Measurements from ENCODE around the gene UBE3C. TPM values are rescaled to one million over a fixed set of nuclear protein-coding genes. Genes with fewer than 3 reads are reported as not detected.

Gene UBE3C
- total RNA-seq, 1 donor from 2014 or later, result 54.2 TPM

GRCh38 chr7:157205438-157205837 lies 66.7 kb downstream of the UBE3C start:
- Mint-ChIP-seq H3K4me1 (ENCODE audit: unreplicated experiment) (peaks cover 15% of the 10 kb centered on the region), H3K9me3 (ENCODE audit: unreplicated experiment) (no peaks in the 10 kb centered on the region), H3K4me3 (ENCODE audit: unreplicated experiment) (no peak overlapping the region), H3K36me3 (ENCODE audit: low read depth, unreplicated experiment) (peaks cover 4% of the 10 kb centered on the region), H3K27me3 (ENCODE audit: unreplicated experiment) (no peaks in the 10 kb centered on the region), H3K27ac (ENCODE audit: unreplicated experiment) (no peak overlapping the region)
- TF ChIP-seq CTCF (IDR thresholded peaks at IDR 0.05; ENCODE audit: unreplicated experiment), result no peak
- DNase-seq (ENCODE audit: low spot score), result no peak

DNA sequence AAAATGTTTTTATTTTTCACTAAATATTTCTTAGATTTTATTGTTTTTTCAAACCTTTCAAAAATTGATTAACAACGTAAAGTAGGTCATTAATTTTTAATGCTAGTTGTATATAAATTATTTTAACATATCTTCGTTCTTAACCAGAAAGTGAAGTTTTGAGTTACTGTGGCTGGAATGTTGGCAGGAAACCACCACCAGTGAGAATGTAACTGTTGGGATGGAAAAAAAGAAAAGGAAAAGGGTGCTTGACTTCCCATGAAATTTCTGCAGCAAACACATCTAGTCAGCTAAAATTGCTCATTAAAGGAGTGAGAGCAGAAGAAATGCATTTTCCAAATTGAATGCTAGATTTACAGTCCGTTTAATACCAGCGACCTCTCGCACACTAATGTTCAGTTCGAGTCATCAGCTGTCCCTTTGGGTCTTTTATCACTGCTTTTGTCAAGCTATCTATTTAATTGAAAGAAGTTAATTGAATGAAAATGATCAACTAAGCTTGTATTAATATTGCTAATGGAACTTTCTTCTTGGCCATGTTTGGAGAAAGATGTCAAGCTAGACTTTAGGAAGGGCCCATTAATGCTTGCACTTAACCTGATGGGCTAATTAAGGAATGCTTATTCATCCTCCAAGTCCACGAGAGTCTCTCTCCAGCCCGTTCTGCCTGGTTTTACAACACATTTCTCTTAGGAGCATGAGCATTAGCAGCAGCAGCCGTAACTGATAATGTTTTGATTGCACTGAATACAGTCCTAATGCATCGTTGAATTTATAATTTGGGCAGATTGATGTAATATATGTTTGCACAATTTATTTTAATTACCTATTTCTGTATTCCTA lies 70.1 kb downstream of the UBE3C start:
- no peak for TF ChIP-seq CTCF (IDR thresholded peaks at IDR 0.05; ENCODE audit: unreplicated experiment)
- H3K4me1 Mint-ChIP-seq (ENCODE audit: unreplicated experiment), result peaks cover 30% of the 10 kb centered on the region
- H3K36me3 Mint-ChIP-seq (ENCODE audit: low read depth, unreplicated experiment), result peaks cover 4% of the 10 kb centered on the region

GRCh38 chr7:157210682-157211081 lies 72.0 kb downstream of the UBE3C start:
- H3K36me3 Mint-ChIP-seq (ENCODE audit: low read depth, unreplicated experiment), result peaks cover 4% of the 10 kb centered on the region
- no peaks in the 10 kb centered on the region for H3K9me3 Mint-ChIP-seq (ENCODE audit: unreplicated experiment)

More for the DNA sequence above, 70.1 kb downstream of the UBE3C start:
- Mint-ChIP-seq H3K27me3 (ENCODE audit: unreplicated experiment) (no peaks in the 10 kb centered on the region), H3K9me3 (ENCODE audit: unreplicated experiment) (no peaks in the 10 kb centered on the region), H3K4me3 (ENCODE audit: unreplicated experiment) (no peak overlapping the region), H3K27ac (ENCODE audit: unreplicated experiment) (no peak overlapping the region)
- DNase-seq (ENCODE audit: low spot score), result no peak

DNA sequence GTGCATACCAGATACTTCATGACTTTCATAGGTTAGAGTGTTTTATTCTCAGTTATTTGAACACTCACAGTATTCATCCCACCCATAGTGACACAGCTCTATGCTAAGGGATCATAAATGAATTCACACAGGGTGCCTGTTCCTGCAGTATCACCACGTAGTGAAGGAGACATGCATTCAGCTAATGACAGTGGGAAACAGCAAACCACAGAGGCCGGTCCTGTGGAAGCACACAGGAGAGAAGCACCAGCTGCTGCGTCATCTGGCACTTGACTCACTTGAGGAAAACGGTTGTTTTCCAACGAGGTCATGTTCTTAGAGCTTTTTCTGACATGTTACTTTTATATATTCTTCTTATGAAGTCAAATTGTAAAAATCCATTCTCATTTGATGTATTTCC lies 73.0 kb downstream of the UBE3C start:
- no peak for DNase-seq (ENCODE audit: low spot score)
- no peaks in the 10 kb centered on the region for H3K27me3 Mint-ChIP-seq (ENCODE audit: unreplicated experiment)
- H3K36me3 Mint-ChIP-seq (ENCODE audit: low read depth, unreplicated experiment), result no peaks in the 10 kb centered on the region
- TF ChIP-seq CTCF (IDR thresholded peaks at IDR 0.05; ENCODE audit: unreplicated experiment), result no peak
- peak overlapping the region; percentile 90 for H3K27ac Mint-ChIP-seq (ENCODE audit: unreplicated experiment)
- no peak overlapping the region for H3K4me3 Mint-ChIP-seq (ENCODE audit: unreplicated experiment)
- H3K4me1 Mint-ChIP-seq (ENCODE audit: unreplicated experiment), result peaks cover 30% of the 10 kb centered on the region
- no peaks in the 10 kb centered on the region for H3K9me3 Mint-ChIP-seq (ENCODE audit: unreplicated experiment)

More at GRCh38 chr7:157210682-157211081, 72.0 kb downstream of the UBE3C start:
- Mint-ChIP-seq H3K27ac (ENCODE audit: unreplicated experiment) (peak overlapping the region; percentile 90), H3K27me3 (ENCODE audit: unreplicated experiment) (no peaks in the 10 kb centered on the region), H3K4me3 (ENCODE audit: unreplicated experiment) (no peak overlapping the region), H3K4me1 (ENCODE audit: unreplicated experiment) (peaks cover 30% of the 10 kb centered on the region)
- no peak for DNase-seq (ENCODE audit: low spot score)
- TF ChIP-seq CTCF (IDR thresholded peaks at IDR 0.05; ENCODE audit: unreplicated experiment), result no peak

- H3K27me3 Mint-ChIP-seq (ENCODE audit: unreplicated experiment), result no peaks in the 10 kb centered on the region
- peaks cover 25% of the 10 kb centered on the region for H3K36me3 Mint-ChIP-seq (ENCODE audit: low read depth, unreplicated experiment)
- no peak overlapping the region for H3K27ac Mint-ChIP-seq (ENCODE audit: unreplicated experiment)
- H3K9me3 Mint-ChIP-seq (ENCODE audit: unreplicated experiment), result no peaks in the 10 kb centered on the region
- TF ChIP-seq CTCF (IDR thresholded peaks at IDR 0.05; ENCODE audit: unreplicated experiment), result no peak
- no peak overlapping the region for H3K4me3 Mint-ChIP-seq (ENCODE audit: unreplicated experiment)
- H3K4me1 Mint-ChIP-seq (ENCODE audit: unreplicated experiment), result no peaks in the 10 kb centered on the region
- DNase-seq (ENCODE audit: low spot score), result no peak
Observed at GRCh38 chr7:157219154-157219553, 80.4 kb downstream of the UBE3C start.
